ENCODE measurements around the gene IFI27L1. TPM values are rescaled to one million over a fixed set of nuclear protein-coding genes. Genes with fewer than 3 reads are reported as not detected.

Gene IFI27L1
- total and polyA plus RNA-seq, 2 of the 13 experiments (the other 11 are each of a cell fraction or from before 2014, with no cell fraction given) = 11.9 to 19.0 TPM

DNA sequence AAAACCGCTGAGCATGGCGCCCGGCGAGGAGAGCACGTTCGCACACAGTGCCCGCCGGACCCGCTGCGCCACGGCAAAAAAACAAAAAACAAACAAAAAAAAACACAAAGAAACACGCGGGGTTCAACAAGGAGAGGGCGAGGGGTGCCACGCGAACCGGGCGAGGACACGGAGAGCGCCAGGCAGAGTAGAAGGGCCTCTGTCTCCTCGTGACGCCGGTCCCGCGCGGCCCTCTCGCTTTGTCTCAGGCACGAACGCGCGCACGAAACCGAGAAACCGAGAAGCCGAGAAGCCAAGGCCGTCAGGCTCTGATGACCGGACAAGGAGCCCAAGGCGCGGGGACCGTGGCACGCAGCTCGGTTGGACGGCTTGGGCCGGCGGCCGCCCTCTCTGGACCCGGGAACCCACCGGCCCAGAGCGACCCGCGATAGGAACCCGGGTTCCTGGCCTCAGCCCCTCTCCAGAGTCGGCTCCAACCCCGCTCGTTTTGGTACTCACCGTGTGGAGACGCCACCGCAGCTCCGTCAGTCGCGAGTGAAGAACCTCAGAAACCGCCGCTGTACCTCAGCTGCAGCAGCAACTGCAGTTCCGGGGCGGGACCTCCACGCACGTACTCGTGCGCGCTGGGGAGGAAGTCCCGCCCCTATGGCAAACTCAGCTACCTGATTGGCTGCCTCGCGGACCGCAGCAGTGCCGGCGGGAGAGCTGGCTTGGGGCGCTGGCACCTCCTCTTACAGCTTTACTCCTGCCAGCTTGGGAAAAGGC, at the start of gene IFI27L1, which contains the start of gene DDX24 (continued):
- TF ChIP-seq DRAP1 (CRISPR knock-in tag; IDR thresholded peaks at IDR 0.05) (peak; percentile 95), PHF20 (CRISPR knock-in tag; IDR thresholded peaks at IDR 0.05) (peak; percentile 67), ASH2L (IDR thresholded peaks at IDR 0.05; ENCODE audit: insufficient read length, low read depth, low read length) (peak; percentile 88), ZNF616 (CRISPR knock-in tag; IDR thresholded peaks at IDR 0.05; ENCODE audit: low read depth) (no peak), ZNF768 (CRISPR knock-in tag; IDR thresholded peaks at IDR 0.05) (0 out of 2 replicates have a peak, but pooled peaks have one; percentile 46), GZF1 (CRISPR knock-in tag; IDR thresholded peaks at IDR 0.05) (no peak; the same call in 1 of the 2 replicates), ZNF296 (CRISPR knock-in tag; conservative IDR thresholded peaks at IDR 0.05) (0 out of 2 replicates have a peak, but pooled peaks have one; percentile 40), POGK (CRISPR knock-in tag; conservative IDR thresholded peaks at IDR 0.05) (0 out of 2 replicates have a peak, but pooled peaks have one; percentile 33), HNRNPLL (IDR thresholded peaks at IDR 0.05; ENCODE audit: low read depth, low read length, poor library complexity, severe bottlenecking) (peak; percentile 95), YY1 (IDR thresholded peaks at IDR 0.05; ENCODE audit: insufficient read depth, insufficient replicate concordance, low read depth, low read length) (peak; percentile 16), HNRNPK (IDR thresholded peaks at IDR 0.05; ENCODE audit: low read depth, low read length, poor library complexity, severe bottlenecking) (no peak), HOMEZ (CRISPR knock-in tag; IDR thresholded peaks at IDR 0.05; ENCODE audit: low read depth) (no peak), MLLT10 (CRISPR knock-in tag; IDR thresholded peaks at IDR 0.05) (no peak), ZNF510 (CRISPR knock-in tag; IDR thresholded peaks at IDR 0.05; ENCODE audit: low read depth) (no peak), DMAP1 (CRISPR knock-in tag; IDR thresholded peaks at IDR 0.05) (peak; percentile 68), ZNF75D (CRISPR knock-in tag; IDR thresholded peaks at IDR 0.05; ENCODE audit: borderline replicate concordance) (no peak; the same call in 1 of the 2 replicates), TFDP2 (CRISPR knock-in tag; IDR thresholded peaks at IDR 0.05) (peak; percentile 97), HIVEP1 (CRISPR knock-in tag; IDR thresholded peaks at IDR 0.05) (no peak), ZMAT5 (CRISPR knock-in tag; IDR thresholded peaks at IDR 0.05; ENCODE audit: borderline replicate concordance, low read depth) (0 out of 2 replicates have a peak, but pooled peaks have one; percentile 79), CHD2 (IDR thresholded peaks at IDR 0.05; ENCODE audit: low read depth, low read length) (no peak), SRSF9 (IDR thresholded peaks at IDR 0.05; ENCODE audit: borderline replicate concordance, insufficient read depth, low read depth, low read length, poor library complexity, severe bottlenecking) (no peak), ZNF709 (CRISPR knock-in tag; IDR thresholded peaks at IDR 0.05) (peak; percentile 38; the same call in 1 of the 2 replicates)
- TF ChIP-seq, protein P1, sequence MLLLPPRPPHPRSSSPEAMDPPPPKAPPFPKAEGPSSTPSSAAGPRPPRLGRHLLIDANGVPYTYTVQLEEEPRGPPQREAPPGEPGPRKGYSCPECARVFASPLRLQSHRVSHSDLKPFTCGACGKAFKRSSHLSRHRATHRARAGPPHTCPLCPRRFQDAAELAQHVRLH (CRISPR knock-in tag; IDR thresholded peaks at IDR 0.05; ENCODE audit: borderline replicate concordance, low read depth) = peak; percentile 52; the same call in 1 of the 2 replicates
